Common myeloid progenitor, CD34-positive (primary cell): ENCODE results near the gene ADRM1.

Experiments used
- CTCF ChIA-PET: fragments of 350-600 bp; sonication (Branson Sonifier 250); formaldehyde crosslinking; loops from one replicate; lab custom pipeline; 2021; ENCODE audit warnings: antibody characterized with exemption; lab: Charles Lee
- POLR2A ChIA-PET: fragments of 350-600 bp; sonication (Branson Sonifier 250); formaldehyde crosslinking; loops from one replicate; lab custom pipeline; 2021; ENCODE audit warnings: antibody characterized with exemption; lab: Charles Lee
- DNase-seq, 3 donors: peaks; one replicate each; pipeline versions ENCODE4 v3.0.0 to v3.0.0-alpha.2; 2013
- H3K27ac ChIP-seq, 2 experiments: 1 replicate in 1 of 2; 2 replicates in 1 of 2; pipeline ENCODE4 v1.7.0; 2013; ENCODE audit warnings: inconsistent platforms in 2 of 2, low read length in 2 of 2, mild to moderate bottlenecking in 2 of 2, low read depth in 1 of 2, moderate library complexity in 1 of 2; ENCODE audit not compliant: severe bottlenecking in 2 of 2, insufficient read depth in 1 of 2, poor library complexity in 1 of 2
- H3K27me3 ChIP-seq, 5 experiments: replicated peaks in 2 of 5; 1 replicate in 3 of 5; 2 replicates in 2 of 5; pipeline versions ENCODE4 v1.6.1 to v1.7.0; 2013; ENCODE audit warnings: low read length in 4 of 5, mild to moderate bottlenecking in 2 of 5, moderate library complexity in 2 of 5, inconsistent platforms in 1 of 5; ENCODE audit not compliant: insufficient read depth in 5 of 5, control insufficient read depth in 4 of 5
- H3K36me3 ChIP-seq, 4 experiments: 1 replicate in 2 of 4; 2 replicates in 2 of 4; pipeline versions ENCODE4 v1.6.1 to v1.7.0; 2013; ENCODE audit warnings: low read length in 3 of 4, control low read depth in 1 of 4, mild to moderate bottlenecking in 1 of 4; ENCODE audit not compliant: control insufficient read depth in 4 of 4, insufficient read depth in 4 of 4
- H3K4me1 ChIP-seq, 4 experiments: 1 replicate in 3 of 4; 2 replicates in 1 of 4; pipeline versions ENCODE4 v1.6.1 to v1.7.1; 2013; ENCODE audit warnings: low read length in 3 of 4, mild to moderate bottlenecking in 3 of 4, control low read depth in 1 of 4, inconsistent platforms in 1 of 4, moderate library complexity in 1 of 4; ENCODE audit not compliant: control insufficient read depth in 4 of 4, insufficient read depth in 4 of 4; ENCODE audit errors: control extremely low read depth in 1 of 4
- H3K4me3 ChIP-seq, 7 experiments: 1 replicate in 4 of 7; 2 replicates in 3 of 7; pipeline versions ENCODE4 v1.5.1 to v1.7.0; 2013; ENCODE audit warnings: mild to moderate bottlenecking in 7 of 7, low read length in 6 of 7, moderate library complexity in 6 of 7, inconsistent platforms in 2 of 7, low read depth in 2 of 7, control low read depth in 1 of 7; ENCODE audit not compliant: insufficient read depth in 4 of 7, control insufficient read depth in 1 of 7; ENCODE audit errors: extremely low read depth in 1 of 7
- H3K9me3 ChIP-seq, 5 experiments: 1 replicate in 4 of 5; 2 replicates in 1 of 5; pipeline versions ENCODE4 v1.6.1 to v1.7.1; 2013; ENCODE audit warnings: low read length in 4 of 5, mild to moderate bottlenecking in 2 of 5, inconsistent platforms in 1 of 5, low read depth in 1 of 5, moderate library complexity in 1 of 5; ENCODE audit not compliant: control insufficient read depth in 4 of 5, insufficient read depth in 2 of 5; ENCODE audit errors: control extremely low read depth in 1 of 5
- WGBS: methylation state at CpG from one replicate; pipeline ENCODE4 v1.1.5; 2013; ENCODE audit not compliant: insufficient coverage; 5-methylcytosine and 5-hydroxymethylcytosine counted together

Gene ADRM1

GRCh38 chr20:62357681-62358080 is 54.9 kb downstream of the ADRM1 start:
- Histone ChIP-seq H3K27me3 (no peaks in the 10 kb centered on the region), H3K9me3 (no peaks in the 10 kb centered on the region), H3K36me3 (no peaks in the 10 kb centered on the region), H3K4me1 (peaks cover 0 to 28% (median 16%) of the 10 kb centered on the region in 4 experiments), H3K27ac (peak overlapping the region in 1 of 2 experiments; percentile 25), H3K4me3 (peak overlapping the region in 2 of 7 experiments; percentile 45 to 48)
- DNase-seq: peak in 2 of 3 donors; percentile 27 to 41
- WGBS: 66% methylated on average over 7 of the region's 7 CpGs
- ChIA-PET CTCF (no interaction called here), POLR2A (no interaction called here)
